Measurements from ENCODE around the gene GNG2.

GNG2 gene

DNA sequence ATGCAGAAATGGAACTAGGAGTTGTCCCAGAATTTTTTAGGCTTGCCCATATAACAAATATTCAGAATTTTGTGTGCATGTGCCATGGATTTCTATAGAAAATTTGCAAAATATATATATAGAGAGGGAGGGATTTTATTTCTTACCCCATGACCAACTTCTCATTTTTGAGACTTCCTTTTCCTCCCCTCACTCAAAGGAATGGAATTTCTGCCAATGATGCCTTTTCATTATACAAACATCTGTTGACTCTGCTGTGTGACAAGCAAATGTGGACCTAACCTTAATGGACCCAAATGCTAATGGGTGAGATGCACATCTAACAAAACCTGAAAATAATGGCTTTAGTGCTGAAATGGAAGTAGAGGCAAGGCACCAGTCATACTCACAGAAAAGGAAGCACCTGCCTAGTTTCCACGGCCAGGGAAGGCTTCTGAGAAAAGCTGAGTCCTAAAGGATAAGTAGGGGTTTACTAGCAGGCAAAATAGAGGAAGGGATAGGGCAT is 3.6 kb upstream of the GNG2 start:
- DNase-seq: no peak

DNA sequence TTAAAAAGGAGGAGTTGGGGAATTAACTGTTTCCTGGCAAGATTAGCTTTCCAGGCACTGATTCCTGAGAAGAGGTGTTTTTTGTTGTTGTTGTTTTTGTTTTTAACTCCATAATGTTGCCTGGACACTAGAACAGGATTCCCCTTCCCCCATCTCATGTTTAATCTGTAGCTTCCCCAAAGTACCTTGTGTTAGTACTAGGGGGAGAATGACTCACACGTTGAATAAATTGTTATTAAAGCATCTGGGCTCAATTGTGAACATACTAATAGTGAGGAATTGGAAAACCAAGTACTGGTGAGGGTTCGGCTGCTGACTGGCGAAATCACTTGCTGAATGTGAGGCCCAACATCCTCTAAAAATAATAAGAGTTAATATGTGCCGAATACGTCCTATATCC is 1.3 kb upstream of the GNG2 start:
- DNase-seq: no peak

DNA sequence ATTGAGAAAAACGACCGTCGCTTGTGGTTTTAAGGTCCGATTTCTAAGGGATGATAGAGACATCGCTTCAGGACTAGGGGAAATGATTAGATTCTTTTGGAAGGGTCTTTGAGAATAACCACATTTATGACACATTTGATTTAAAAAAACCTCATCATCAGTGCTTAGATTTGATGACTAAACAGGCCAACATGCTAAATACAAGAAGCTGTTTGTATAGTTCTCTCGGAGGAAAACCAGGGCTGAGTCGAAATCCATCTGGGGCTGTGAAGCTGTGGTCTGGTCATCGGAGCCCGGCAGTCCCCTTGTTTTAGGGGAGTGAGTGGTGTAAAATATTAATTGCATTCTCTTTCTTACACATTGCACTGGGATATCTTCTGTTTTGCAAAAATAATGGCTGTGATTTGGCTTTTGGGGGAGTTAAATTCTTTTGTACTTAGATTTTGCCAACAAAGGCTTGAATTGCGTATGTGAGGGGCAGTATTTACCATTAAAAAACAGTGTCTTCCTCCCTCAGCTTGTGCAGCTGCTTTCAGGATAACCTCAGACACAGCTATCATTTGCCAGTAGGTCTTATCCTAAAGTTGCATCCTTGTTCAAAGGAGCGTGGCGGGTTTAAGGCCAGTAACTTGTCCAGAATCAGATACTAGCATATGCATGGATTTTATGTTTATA is 550 bp downstream of the GNG2 start:
- peak; percentile 20 for DNase-seq

DNA sequence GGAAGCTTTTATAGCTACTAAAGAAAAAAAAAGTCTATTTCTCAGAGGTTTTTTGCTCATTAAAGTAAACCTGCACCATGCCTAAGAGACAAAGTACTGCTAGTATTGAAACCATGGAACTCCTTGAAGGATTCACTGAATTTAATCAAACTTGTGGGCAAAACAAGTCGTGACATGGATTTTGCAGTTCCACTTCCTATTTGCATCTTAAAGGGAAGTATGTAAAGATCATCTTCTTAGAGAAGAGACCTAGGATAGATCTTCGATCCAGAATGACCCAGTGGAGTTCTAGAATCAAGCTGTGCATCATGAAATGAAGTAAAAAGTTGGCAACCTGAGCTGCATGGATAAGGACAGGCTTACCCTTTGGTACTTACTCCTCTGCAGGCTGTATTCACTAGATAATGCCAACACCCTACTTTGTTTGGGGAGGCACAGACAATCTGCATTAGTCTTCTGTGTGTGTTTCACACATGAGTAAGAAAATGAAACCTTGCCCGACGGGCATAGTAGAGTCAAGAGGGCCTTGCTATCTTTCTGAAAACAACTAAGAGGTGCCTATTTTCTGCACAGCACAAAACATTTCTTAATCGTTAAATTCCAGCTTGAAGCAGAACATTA is 1.9 kb downstream of the GNG2 start:
- DNase-seq: no peak

DNA sequence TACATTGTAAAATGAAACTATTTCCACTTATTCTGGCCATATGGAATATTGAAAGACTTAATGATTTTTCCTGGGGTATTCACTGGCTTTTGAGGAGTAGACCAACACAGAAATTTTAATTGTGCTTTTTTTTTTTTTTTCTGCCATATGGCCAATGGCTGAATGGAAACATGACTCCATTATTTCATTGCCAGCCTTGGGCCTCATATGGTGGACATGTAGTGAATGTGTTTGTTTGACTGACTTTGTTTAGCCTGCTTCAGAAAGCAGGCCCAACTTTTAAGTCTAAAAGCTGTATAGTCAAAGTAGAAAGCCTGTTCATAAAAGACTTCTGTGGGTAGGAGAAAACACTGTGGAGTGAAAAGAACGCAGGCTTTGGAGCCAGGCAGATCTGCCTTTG is 2.4 kb downstream of the GNG2 start:
- DNase-seq: no peak

DNA sequence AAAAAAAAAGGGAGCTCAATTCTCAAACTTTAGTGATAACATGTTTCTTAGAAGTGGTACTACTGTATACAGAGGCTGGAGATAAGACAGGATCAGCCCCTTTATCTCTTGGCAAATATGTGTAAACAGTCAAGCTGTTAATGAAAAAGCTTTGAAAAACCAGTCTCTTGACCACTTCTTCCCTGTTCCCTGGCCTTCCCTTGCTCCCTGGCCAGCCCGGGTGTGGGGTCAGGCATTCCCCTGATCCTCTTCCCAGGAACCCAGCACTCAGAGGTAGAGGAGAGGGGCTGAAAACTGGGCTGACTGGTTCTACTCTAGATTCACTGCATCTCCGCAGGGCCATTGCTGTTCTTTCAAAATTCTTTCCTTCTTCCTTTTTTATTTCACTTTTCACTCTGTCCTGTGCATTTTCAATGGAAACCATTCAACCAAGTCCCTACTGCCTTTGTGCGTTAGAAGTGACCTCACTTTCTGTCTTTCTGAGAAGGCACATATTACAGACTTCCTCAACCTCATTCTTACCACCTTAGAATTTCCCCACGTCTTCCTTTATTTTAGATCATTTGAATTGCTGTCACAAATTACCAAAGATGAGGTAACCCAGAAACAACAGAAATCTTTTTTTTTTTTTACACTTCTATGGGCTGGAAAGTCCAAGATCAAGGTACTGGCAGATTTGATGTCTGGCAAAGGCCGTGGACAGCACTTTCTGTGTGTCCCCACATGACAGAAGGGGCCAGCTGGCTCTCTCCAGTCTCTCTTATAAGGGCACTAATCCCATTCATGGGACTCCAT is 5.7 kb downstream of the GNG2 start:
- no peak for DNase-seq

DNA sequence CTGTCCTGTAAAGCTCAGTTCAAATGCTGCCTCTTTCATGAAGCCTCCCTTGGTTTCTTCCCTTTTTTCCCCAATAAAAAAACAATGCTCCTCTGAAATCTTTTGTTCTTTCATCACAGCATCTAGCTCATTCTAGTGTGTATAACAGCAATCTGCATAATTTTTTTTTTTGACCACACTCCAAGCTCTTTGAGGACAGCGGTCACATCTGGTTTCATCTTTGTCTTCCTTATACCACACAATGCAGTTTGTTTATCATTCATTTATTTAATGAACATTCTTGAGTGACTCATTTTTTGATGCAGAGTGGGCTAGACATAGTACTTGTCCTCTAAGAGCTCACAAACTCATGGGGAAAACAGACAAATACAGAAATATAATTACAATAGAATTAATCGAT is 7.3 kb downstream of the GNG2 start:
- DNase-seq: no peak

DNA sequence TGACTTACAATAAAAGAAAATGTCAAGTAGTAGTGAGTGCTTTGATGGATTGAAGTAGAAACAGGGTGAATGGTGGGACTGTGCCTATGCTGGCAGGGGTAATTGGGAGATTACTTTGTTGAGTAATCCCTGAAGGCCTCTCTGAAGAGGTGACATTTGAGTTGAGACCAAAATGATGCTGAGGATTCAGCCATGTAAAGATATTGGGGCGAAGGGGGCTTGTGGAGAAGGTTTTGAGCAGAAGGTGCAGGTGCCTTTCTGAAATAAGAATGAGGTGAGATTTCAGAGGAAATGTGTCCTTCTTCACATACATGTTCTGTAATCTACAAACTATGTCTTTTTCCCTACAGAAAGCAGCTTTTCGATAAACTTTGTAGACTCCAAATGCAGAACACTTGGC is 8.0 kb downstream of the GNG2 start:
- DNase-seq: no peak

DNA sequence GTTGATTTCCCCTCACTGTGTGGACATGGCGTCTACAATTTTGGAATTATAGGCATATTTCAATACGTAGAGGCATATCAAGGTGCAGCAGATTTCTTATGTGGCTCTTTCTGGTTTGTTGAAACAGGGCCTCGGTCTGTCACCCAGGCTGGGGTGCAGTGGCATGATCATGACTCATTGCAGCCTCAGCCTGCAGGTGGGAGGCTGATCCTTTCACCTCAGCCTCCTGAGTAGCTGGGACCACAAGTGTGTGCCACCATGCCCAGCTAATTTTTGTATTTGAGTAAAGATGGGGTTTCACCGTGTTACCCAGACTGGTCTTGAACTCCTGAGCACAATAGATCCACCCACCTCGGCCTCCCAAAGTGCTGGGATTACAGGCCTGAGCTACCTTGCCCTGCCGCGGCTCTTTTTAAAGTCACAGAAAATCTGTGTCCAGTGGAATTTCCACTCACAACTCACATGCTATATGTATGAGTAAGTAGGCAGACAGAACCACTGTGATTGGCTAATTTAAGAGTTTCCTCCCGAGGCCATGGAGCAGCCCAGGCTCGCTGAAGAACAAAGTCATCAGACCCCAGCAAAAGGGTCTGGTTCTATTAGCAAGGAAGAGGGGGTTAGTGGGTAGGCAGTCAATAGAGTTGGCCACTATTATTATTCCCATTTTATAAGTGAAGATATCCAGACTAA is 9.1 kb downstream of the GNG2 start:
- DNase-seq: peak; percentile 46

DNA sequence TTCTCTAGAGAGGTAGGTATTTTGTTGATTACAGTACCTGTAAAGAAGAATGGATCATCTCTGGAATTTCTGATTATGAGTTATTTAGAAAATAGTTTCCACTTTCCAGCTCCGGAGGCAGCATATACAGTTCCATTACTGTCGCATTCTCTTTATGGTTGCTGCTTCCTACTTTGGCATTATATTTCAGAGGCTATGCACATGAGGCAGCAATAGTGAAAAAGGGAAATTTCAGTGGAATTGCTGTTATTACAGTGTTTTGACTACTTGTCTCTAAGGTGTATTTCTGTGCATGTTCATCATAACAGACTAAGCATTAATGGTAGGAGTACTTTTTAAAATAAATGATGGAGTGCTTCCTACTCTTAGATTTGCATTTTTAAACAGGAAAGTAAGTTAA is 10.2 kb downstream of the GNG2 start:
- no peak for DNase-seq

DNA sequence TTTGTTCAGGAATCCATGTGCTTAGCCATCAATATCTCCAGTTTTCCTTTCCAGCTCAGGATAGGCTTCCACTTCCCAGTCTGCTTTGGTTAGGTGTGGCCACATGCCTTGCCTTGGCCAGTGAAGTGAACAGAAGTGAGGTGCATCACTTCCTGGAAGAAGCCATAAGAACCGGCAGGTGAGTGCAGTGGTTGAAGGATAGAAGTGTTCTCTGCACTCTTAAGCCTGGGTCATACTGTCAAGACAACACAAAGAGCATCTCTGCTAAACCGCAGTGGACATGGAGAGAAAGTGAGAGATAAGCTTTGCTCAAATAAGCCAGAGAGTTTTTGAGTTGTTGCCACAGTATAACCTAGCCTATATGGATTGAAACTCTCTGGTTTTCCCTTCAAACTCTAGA is 11.4 kb downstream of the GNG2 start:
- DNase-seq: no peak

DNA sequence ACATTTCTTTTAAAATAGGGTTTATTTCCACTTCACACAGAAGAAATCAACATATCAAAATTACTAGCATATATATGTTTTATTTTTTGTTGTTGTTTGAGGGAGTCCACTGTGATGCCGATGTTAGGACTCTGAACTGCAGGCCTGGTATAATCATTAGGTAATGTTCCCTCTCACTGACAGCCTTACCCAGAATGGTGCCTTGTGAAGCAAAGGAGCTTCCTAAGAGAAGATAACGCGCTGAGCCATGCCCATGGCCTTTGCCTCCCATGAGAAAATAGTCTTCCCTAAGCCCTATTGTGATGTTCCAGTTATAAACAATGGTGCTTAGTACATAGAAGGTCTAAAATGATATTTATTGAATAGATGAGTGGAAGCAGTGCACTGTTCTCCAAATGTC is 12.0 kb downstream of the GNG2 start:
- no peak for DNase-seq

DNA sequence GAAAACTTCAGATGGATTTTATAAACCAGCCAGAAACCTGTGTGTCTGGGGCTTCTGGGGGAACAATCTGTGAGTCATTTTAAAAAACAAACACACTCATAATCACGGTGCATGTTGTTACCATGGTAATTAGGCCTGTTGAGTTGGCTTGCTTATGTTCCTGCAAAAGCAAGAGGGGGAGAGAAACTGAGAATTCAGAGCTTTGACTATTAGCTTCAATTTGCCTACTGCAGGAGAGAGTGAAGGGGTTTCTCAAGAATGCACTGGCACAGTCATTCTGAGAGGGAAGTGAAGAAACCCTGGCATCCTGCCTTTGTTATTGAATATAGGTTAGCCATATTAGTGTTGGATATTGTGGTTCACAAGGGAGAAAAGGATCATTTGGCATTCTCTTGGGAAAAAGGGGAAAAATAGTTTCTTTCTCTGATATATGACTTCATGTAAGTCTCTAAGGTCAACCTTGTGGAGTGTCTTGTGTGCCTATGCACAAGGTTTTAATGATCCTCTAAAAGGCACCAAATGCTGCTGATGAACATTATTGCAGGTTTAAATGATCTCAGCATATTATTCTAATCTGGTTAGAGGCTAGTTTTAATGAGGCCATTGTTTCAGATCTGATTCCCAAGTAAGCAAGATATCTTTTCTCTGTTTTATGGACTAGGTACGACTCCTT is 12.9 kb downstream of the GNG2 start:
- DNase-seq: no peak

DNA sequence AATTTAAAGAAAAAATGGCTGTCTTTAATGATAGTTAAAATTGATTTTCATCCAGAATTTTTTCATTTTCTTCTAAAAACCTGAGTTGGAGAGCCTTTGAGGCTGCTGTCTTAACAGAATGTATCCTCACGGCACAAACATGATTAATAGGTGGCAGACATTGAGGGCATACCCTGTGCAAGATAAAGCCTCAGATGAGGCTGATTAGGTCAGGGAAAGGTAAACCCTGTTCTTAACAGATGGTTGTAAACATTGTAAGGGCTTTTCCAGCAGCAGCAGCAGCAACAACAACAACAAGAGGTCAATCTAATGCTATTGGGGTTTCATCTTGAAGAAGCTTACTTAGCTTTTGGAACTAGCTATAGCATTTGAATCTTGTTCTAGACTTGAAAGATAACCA is 17.4 kb downstream of the GNG2 start:
- DNase-seq: no peak

DNA sequence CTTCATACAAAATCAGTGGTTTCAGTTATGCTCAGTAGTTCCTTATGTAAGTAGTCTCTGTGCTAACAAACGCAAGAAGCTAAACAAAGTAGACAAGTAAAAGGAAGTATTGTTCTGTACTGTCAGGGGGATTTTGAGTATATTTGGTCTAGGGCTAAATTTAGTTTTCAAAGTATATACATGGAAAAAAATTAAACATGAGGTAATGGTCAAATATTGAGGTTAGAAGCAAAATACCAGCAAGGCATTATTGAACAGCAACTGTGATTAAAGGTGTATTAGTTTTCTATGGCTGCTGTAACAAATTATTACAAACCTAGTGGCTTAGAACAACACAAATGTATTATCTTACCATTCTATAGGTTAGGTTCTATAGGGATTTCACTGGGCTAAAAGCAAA is 18.8 kb downstream of the GNG2 start:
- no peak for DNase-seq

DNA sequence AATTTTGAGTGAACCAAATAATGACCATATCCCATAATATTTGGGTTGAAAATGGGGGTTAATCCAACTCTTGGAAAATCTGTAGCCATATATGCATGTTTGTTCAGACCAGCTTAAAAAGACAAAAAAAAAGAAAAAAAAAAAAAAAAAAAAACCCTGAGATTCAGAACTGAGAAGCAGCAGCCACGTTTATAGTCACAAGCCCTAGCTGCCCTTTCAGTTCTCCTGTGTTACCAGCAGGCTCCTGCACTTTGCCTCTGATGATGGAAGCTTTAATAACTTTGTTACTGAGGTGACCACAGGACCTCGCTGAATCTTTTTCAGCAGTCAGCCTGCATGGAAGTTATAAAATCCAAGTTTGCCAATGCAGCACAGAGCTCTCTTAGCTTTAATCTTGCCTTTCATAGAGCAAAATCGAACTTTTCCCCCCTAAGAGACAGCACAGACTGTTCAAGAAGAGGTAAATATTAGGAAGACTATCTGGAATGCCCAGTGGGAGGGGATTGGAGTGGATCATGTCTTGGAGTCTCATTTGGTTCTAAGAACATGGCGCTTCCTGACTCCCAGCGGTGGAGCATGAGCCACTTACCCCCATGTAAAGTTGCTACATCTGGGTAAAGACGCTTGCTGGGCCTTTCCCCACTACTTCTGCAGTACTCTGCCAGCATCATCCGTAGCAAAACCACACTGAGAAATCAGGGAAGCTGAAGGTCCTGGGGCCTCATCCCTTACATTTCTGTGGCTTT is 20.6 kb downstream of the GNG2 start:
- DNase-seq: no peak

DNA sequence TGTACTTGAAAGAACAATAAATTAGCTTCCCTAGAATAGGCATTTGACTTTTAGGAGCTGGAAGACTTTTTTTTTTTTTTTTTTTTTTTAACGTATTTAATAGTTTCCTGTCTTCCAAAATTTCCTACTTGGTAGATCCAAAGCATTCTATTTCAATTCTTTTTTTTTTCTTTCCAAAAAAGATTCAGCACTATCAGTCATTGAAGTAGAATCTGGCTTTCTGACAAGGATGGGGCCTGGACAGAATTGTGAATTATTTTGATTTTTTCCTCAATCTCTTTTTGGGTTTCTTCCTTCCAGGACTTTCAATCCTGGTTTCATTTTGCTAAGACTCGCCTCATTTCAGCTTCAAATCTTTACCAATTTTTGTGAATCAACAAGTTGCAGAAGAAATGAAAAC is 21.2 kb downstream of the GNG2 start:
- DNase-seq: no peak

DNA sequence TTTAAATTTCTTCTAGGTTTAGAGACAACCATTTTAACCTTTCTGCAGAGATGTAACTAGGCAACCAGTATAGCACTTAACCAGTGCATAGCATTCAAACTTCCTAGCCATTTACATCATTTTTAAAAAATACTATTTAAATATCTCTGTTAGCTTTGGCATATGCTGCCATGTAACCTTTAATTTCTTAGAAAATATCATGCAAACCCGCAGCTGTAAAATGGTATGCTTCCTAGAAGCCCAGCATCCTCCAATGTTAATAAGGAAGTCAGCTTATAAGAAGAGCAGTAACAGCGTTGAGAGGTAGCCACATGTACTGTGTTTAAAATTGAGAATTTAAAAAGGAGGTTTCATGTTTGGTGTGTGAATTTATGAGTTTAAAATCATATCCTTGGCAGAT is 22.8 kb downstream of the GNG2 start:
- DNase-seq: no peak

DNA sequence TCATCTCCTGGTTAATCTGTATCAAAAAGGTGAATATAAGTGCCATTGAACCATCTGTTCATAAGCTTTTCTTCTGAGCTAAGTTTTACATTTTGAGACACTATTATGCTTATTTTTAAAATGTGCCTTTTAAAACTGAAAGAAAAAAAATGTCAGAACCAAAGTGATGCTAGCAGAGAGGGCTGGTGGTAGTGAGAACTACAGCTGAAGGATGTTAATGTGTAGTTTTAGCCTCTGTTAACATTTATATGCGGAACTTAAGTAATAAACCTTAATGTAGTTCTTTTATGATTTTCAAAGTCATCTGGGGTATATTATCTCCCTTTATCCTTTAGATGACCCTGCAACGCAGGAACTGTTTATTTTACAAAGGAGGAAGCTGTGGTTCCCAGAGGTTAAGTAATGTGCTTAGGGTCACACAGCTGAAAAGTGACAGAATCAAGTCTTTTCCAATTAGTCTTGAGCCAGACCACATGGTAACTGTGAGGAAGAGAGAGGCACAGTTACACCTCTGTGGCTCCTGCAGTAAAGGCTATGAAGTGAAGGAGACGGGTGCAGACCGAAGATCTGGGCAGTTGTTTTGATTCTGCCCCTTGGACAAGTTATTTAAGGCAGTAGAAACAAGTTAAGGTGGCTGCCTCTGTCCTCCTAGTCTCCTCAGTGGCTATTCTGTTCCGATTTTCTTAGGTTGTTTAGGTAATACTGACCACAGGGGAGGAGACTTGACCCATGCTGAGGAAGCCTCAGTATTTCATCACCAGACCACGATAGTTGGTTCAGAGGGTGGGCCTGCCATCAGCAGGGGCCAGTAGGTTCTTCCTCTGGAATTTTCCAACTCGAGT is 23.9 kb downstream of the GNG2 start:
- DNase-seq: no peak

DNA sequence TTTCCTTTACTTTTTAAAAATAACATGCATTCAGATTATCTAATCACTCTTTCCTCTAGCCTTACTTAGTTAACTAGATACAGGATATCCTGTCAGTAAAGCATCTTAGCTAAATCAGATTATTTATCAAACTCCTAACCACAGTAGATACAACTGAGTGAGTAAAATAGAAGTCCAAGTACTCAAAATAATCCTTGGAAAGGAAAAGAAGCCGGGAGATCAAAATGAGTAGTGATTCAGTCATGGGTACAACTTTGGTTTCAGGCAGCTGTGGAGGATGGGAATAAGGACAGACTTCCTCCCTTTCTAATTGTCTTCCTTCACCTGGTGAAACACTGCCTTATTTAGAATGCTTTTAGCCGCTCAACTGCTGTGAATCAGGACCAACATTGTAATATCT is 29.4 kb downstream of the GNG2 start:
- DNase-seq: no peak

DNA sequence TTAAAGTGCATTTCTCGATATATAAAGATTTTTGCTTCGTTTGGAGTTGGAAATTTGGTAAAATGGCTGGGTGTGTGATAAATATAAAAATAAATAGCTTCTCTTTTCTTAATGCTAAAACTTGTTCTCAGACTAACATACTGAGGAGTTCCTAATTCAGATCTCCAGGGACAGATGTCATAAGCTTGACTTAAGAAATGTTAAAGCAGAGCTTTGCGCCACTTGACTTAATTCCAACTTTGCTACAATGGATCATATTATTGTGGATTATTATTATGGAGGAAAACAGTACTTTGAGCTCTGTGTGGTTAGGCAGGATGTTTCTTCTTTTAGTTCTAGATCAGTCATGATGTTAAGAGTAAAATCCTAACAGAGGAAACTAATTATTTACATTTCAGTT is 33.8 kb downstream of the GNG2 start:
- no peak for DNase-seq
